ENCODE measurements around the gene SLC6A9. TPM values are rescaled to one million over a fixed set of nuclear protein-coding genes. Genes with fewer than 3 reads are reported as not detected.
A peak's percentile ranks its signal among the peaks of the same experiment; 100 is the strongest.

SLC6A9 gene
- total and polyA plus RNA-seq, 2 experiments from 2014 or later: 14.4 to 20.0 TPM

DNA sequence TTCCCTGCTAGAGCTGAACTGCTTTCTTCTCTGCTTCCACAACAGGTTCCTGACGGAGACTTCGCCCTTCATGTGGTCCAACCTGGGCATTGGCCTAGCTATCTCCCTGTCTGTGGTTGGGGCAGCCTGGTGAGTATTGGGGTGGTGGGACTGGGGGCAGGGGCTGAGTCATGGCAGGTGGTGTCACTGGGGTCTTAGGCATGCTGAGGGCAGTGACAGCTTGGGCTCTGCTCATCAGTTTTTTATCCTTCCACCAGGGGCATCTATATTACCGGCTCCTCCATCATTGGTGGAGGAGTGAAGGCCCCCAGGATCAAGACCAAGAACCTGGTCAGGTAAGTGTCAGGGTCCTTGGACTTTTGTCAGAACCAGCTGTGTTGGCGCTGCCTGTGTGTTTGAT, 55.2 kb downstream of the SLC6A9 start:
- H3K4me3 ChIP-seq: peak overlapping the region; percentile 96
- no peak for DNase-seq (ENCODE audit: low spot score)
- H3K4me1 Mint-ChIP-seq: peaks cover 45% of the 10 kb centered on the region
- H3K4me3 Mint-ChIP-seq: peak overlapping the region; percentile 90
- no peaks in the 10 kb centered on the region for H3K9me3 Mint-ChIP-seq
- peak overlapping the region; percentile 98 for H3K4me2 ChIP-seq
- H3K79me2 ChIP-seq (replicated peaks; ENCODE audit: insufficient read depth): peaks cover 16% of the 10 kb centered on the region
- peaks cover 19% of the 10 kb centered on the region for H4K20me1 ChIP-seq (replicated peaks; ENCODE audit: insufficient read depth)
- TF ChIP-seq ZNF462 (CRISPR knock-in tag; IDR thresholded peaks at IDR 0.05) (no peak), EZH2phosphoT487 (IDR thresholded peaks at IDR 0.05; ENCODE audit: unreplicated experiment) (no peak), JUNB (IDR thresholded peaks at IDR 0.05; ENCODE audit: unreplicated experiment) (no peak), ZNF114 (CRISPR knock-in tag; IDR thresholded peaks at IDR 0.05) (no peak), REST (IDR thresholded peaks at IDR 0.05; ENCODE audit: unreplicated experiment) (no peak), STAT1 (IDR thresholded peaks at IDR 0.05; ENCODE audit: unreplicated experiment) (no peak), ZNF331 (CRISPR knock-in tag; IDR thresholded peaks at IDR 0.05; ENCODE audit: low read depth) (no peak), CREB1 (CRISPR knock-in tag; IDR thresholded peaks at IDR 0.05; ENCODE audit: low read depth) (no peak), NANOG (IDR thresholded peaks at IDR 0.05; ENCODE audit: borderline replicate concordance) (no peak)
- TF ChIP-seq, protein P1, sequence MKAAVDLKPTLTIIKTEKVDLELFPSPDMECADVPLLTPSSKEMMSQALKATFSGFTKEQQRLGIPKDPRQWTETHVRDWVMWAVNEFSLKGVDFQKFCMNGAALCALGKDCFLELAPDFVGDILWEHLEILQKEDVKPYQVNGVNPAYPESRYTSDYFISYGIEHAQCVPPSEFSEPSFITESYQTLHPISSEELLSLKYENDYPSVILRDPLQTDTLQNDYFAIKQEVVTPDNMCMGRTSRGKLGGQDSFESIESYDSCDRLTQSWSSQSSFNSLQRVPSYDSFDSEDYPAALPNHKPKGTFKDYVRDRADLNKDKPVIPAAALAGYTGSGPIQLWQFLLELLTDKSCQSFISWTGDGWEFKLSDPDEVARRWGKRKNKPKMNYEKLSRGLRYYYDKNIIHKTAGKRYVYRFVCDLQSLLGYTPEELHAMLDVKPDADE (IDR thresholded peaks at IDR 0.05): no peak
- peaks cover 29% of the 10 kb centered on the region for H3K4me1 ChIP-seq (ENCODE audit: insufficient read depth)
- H3K27ac ChIP-seq (ENCODE audit: low read depth): no peak overlapping the region
- H3K27me3 ChIP-seq (ENCODE audit: insufficient read depth): no peaks in the 10 kb centered on the region
- H2AFZ ChIP-seq: no peak overlapping the region
- peaks cover 31% of the 10 kb centered on the region for H3K27me3 Mint-ChIP-seq (ENCODE audit: insufficient read depth, low read depth, poor library complexity)
- H3K27ac Mint-ChIP-seq: no peak overlapping the region
- peaks cover 29% of the 10 kb centered on the region; the same call in 1 of the 2 replicates for H3F3A ChIP-seq (replicated peaks; ENCODE audit: low read depth)
- 0 out of 2 replicates have a peak, but pooled peaks cover 7% of the 10 kb centered on the region for H3K36me3 ChIP-seq (ENCODE audit: insufficient read depth)
- no peak for ATAC-seq
- H3K9me2 ChIP-seq (ENCODE audit: insufficient read depth): no peaks in the 10 kb centered on the region
- H3K36me3 Mint-ChIP-seq (ENCODE audit: low read depth): peaks cover 62% of the 10 kb centered on the region

All from GM23338 (cell line).